HG03469 (cell line): ENCODE data around the gene KCNK4.

Source experiments
- ATAC-seq: cut with Tn5 transposase; IDR thresholded peaks from one replicate; pipeline ENCODE4 v1.9.1; 2021; ENCODE audit warnings: mild to moderate bottlenecking, moderate library complexity, moderate number of reproducible peaks; ENCODE audit not compliant: unreplicated experiment

Gene KCNK4

DNA sequence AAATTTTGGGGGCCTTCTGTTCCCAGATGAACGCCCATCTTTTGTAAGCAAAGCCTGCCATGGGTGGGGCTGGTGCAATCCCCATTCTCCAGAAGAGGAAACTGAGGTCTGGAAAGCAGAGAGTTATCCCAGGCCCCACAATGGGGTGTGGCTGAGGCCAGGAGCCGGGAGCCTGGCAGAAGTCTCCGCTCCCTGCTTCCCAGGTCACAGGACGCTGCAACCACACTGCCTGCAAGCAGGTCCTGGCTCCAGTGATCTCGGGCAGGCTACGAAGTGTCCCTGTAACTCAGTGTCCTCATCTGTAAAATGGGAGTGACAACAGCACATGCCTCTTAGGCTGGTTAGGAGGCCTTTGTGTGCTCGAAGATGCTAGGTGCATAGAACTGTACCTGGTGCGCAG is 38.1 kb upstream of the KCNK4 start:
- ATAC-seq: no peak

DNA sequence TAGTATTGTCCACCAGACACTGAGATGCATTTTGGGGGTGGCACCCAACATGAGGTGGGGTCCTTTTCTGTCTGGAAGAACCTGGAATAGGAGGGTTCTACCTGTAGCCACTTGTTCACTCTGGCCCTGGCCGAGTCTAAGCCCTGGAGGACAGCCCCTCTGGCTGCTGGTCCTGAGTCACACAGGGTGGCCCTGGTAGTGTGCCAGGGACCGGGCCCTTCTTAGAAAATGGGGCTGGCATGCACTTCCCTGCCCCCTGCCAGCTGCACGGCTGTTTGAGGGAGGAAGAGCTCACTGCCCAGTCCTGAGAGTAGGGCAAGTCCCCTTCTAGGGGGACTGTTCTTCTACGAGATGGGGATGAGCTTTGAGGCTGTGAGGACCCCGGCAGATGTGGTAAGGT is 37.6 kb upstream of the KCNK4 start:
- ATAC-seq: no peak

DNA sequence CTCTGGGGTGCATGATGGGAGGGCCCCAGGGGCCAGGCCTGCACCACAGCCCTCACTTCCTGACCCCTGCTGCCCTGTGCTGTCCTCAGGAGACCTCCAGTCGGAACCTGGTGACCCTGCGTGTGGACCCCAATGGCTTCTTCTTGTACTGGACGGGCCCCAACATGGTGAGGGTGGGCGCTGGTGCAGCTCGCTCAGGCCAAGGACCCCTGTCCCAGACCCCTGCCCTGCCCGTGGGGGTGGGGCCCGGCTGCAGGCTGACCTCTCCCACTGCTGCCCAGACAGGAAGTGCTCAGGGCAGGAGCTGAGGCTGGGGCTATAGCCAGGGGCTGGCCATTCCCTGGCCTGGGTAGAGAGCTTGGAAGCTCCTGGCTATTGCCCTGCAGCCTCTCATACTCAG is 36.8 kb upstream of the KCNK4 start:
- no peak for ATAC-seq

DNA sequence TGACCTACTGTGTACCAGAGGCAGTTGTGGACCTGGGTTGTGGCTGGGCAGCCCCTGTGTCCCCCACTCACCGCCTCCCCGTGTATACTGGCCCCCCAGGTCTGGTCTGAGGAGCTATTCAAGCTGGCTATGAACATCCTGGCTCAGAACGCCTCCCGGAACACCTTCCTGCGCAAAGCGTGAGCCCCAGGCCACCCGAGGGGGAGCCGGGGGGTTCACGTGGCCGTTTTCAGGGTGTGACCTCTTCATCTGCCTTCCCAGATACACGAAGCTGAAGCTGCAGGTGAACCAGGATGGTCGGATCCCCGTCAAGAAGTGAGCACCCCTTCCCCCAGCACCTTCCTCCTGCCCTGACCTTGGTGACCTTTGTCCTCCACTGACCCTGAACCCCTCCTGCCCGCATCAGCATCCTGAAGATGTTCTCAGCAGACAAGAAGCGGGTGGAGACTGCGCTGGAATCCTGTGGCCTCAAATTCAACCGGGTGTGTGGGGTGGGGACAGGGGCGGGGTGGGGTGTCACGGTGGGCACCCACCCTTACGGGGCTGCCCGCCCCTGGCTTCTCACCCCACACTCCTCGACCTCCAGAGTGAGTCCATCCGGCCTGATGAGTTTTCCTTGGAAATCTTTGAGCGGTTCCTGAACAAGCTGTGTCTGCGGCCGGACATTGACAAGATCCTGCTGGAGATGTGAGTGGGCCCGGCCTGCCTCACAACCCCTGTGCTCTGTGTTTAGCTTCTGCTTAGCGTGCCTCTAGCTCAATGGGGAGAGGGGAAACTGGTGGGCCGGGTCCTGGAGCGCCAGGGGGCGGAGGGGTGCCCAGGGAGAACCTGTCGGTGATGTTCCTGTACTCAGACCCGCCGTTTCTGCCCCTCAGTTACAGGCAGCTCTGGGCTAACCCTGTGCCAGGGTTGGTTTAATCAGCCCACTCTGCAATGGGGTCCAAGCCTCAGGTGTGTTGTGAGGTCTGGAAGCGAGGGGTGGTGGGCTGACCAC is 35.7 kb upstream of the KCNK4 start:
- no peak for ATAC-seq

DNA sequence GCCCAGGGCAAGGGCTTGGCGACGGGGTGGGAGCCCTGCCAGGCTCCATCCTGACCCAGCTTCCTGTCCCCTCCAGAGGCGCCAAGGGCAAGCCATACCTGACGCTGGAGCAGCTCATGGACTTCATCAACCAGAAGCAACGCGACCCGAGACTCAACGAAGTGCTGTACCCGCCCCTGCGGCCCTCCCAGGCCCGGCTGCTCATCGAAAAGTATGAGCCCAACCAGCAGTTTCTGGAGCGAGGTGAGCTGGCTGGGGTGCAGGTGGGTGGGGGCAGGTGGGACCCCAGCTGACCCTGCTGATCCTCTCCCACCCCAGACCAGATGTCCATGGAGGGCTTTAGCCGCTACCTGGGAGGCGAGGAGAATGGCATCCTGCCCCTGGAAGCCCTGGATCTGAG is 34.8 kb upstream of the KCNK4 start:
- no peak for ATAC-seq

DNA sequence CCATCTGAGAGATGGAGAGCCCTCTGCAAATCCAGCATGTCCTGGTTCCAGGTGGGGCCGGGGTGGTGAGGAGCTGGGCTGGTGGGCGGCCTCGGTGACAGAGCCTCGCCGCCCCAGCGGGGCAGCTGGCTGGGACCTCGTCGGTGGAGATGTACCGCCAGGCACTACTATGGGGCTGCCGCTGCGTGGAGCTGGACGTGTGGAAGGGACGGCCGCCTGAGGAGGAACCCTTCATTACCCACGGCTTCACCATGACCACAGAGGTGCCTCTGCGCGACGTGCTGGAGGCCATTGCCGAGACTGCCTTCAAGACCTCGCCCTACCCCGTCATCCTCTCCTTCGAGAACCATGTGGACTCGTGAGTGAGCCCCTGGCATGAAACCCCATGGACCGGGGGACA is 32.7 kb upstream of the KCNK4 start:
- ATAC-seq: no peak

DNA sequence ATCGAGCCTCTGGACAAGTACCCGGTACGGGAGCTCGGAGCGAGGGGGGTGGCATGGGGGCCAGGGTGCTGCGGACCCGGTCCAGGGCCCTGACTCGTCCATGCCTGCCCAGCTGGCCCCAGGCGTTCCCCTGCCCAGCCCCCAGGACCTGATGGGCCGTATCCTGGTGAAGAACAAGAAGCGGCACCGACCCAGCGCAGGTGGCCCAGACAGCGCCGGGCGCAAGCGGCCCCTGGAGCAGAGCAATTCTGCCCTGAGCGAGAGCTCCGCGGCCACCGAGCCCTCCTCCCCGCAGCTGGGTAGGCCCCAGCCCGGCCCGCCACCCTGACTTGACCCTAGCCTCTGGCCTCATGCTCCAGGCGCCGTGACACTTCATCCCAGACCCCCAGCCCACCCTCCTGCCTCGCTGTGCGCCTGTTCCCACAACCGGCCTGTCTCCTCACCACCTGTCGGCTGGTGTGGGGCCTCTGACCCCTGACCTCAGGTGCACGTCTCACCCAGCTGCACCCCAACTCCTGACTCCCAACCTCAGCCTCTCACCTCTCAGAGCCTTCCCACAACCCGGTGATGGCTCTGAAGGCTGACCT is 32.1 kb upstream of the KCNK4 start:
- no peak for ATAC-seq

DNA sequence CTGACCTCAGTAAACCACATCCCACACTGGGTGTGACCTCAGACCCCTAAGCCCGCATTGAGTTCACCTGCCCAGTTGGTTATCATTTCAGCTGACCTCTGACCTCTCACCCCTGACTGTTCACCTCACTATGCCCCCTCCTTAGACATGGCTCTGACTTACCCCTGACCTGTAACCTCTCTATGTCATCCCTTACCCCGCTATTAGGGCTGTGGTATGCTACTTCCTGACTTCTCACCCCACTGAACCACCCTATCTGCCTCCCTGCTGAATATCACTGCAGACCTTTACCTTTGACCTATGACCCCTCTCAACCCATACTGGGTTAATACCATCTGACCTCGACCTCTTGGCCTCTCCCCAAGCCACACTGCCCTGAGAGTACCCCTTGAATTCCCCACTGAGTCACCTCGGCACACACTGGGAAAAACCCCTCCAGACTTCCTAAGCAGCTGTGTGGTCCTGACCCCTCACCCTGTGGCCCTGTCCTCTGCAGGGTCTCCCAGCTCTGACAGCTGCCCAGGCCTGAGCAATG is 31.5 kb upstream of the KCNK4 start:
- no peak for ATAC-seq

DNA sequence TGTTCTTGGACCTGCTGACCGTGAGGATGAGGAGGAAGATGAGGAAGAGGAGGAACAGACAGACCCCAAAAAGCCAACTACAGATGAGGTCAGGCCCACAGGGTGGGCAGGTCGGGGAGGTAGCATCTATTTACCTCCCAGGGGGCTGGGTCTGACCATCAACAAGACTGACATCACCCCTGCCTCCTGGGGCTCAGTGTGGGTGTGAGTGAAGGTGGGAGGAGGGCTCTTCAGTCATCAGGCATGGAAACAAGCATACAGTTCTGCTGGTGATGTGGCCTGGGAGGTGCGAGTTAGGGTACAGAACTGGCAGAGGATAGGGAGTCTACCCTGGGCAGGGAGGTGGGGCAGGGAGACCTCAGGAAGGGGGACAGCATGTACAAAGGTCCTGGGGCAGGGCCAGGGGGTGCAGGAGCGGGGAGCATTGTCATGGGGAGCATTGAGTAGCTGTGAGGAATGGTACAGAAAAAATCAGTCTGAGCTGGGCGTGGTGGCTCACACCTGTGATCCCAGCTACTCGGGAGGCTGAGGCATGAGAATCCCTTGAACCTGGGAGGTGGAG is 30.9 kb upstream of the KCNK4 start:
- ATAC-seq: no peak

DNA sequence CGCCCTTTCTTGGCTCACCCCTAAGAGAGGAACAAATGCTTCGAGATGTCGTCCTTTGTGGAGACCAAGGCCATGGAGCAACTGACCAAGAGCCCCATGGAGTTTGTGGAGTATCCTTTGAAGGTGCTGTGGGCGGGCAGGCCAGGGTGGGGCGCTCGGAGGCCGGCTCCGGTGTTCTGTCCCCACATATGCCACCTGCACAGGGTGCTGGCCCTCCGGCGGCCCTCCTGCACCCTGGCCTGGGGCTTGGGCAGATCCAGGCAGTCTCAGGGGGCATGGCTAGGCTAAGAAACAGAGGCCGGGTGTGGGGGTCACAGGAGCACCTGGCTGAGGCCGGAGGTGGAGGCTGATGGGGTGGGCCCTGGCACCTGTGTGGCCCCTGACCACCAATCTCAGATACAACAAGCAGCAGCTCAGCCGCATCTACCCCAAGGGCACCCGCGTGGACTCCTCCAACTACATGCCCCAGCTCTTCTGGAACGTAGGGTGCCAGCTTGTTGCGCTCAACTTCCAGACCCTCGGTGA is 29.5 kb upstream of the KCNK4 start:
- no peak for ATAC-seq

DNA sequence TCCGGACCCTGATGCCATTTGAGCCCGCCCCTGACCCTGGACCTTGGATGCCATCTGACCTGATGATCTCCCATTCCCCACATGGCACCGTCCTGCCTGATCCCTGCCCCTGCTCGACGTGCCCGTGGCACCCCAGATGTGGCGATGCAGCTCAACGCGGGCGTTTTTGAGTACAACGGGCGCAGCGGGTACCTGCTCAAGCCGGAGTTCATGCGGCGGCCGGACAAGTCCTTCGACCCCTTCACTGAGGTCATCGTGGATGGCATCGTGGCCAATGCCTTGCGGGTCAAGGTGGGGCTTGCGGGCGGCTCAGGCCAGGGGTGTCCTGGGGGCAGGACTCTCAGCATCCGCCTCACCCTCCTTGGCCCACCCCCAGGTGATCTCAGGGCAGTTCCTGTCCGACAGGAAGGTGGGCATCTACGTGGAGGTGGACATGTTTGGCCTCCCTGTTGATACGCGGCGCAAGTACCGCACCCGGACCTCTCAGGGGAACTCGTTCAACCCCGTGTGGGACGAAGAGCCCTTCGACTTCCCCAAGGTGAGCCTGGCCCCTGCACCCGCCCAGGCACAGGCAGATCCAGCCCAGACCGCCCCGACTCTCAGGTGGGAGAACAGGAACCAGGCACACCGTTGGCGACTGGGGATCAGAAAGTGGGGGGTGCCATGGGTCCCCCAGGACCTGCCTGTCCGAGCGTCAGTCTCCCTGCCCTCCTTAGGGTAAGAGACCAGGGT is 28.7 kb upstream of the KCNK4 start:
- ATAC-seq: no peak

DNA sequence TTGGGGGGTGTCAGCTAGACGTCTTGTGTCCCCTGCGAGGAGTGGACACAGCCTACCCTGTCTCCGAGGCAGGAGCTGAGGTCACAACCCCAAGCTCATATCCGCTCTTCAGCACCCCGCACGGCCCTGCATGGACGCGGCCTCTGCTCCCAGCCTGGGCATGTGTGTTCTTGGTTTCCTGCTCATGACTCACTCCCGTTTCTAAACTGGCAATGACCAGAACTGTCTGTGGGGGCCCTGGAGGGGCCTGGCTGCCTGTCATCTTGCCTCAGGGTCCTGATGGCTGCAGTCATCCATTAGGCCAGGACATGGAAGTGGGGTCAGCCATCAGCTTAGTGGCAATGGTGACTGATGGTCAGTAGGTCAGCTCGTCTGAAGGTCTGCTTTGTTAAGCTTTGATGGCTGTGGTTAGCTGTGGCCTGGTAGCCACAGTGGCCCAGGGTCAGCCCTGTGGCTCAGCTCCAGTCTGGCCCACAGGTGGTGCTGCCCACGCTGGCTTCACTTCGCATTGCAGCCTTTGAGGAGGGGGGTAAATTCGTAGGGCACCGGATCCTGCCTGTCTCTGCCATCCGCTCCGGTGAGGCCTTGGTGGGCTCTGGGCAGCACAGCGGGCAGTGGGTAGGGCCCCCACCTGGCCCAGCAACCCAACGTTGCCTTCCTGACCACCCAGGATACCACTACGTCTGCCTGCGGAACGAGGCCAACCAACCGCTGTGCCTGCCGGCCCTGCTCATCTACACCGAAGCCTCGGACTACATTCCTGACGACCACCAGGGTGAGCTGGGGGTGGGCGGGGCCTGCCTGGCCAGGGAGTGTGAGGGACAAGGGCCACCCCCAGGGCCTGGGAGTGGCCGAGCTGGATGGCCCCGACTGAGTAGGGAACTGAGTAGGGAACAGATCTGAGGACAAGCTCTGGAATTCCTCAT is 27.8 kb upstream of the KCNK4 start:
- ATAC-seq: no peak

DNA sequence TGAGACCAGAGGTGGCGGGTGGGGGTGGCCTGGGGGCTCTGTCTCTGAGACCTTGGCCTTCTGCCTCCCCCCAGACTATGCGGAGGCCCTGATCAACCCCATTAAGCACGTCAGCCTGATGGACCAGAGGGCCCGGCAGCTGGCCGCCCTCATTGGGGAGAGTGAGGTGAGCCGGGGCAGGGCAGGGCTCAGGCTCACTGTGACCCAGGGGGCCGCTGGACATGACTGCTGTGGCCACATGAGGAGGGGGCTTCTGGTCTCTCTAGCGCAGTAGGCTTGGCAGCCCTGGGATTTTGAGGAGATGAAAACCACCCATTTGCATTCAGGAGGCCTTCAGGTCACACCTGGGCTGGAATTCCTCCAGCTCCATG is 27.2 kb upstream of the KCNK4 start:
- ATAC-seq: no peak

DNA sequence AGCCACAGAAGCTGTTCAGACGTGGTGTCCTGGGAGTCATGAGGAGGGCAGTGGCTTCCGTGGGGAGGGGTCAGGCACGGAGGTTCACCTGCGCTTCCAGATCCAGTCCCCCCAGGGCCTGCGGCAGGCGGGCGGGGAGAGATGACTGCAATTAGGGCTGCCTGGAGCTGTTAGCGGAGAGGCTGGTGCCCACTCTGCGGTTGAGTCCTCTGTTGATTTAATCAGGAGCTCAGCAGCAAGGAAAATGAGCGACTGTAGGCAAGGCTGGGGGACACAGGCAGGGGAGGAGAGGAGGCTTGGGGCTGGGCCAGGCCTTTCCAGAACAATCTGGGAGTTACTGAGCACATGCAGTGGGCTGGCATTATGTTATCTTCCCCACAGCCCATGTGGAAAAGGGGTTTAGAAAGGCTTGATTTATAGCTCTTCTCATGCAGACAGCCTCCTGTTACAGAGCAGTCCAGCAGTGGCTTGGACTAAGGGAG is 26.7 kb upstream of the KCNK4 start:
- no peak for ATAC-seq

DNA sequence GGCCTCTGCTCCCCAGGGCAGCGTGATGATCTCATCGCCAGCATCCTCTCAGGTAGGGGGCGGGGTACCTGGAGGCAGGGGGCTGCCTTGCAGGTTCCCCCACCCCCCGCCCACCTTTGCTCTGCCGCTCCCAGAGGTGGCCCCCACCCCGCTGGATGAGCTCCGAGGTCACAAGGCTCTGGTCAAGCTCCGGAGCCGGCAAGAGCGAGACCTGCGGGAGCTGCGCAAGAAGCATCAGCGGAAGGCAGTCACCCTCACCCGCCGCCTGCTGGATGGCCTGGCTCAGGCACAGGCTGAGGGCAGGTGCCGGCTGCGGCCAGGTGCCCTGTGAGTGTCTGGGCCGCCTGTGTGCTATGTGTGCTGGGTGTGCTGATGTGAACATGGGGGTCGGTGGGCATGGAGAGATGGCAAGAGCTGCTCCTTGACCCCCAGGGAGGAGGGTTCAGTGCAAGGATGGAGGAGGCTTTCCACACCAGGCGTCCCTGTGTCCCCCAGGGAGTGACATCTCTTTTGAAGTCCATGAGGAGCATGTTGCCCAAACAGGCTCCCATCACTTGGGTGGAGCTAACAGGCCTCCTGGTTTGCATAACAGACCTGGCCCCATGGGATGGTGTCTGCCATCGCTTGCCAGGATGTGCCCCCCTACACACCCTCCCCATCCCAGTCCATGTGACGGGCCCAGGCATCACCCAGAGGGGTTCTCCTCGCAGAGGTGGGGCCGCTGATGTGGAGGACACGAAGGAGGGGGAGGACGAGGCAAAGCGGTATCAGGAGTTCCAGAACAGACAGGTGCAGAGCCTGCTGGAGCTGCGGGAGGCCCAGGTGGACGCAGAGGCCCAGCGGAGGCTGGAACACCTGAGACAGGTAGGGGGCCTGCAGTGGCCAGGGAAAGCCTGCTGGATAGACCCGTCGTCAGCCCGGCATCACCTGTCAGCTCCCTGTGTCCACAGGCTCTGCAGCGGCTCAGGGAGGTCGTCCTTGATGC is 25.6 kb upstream of the KCNK4 start:
- no peak for ATAC-seq

DNA sequence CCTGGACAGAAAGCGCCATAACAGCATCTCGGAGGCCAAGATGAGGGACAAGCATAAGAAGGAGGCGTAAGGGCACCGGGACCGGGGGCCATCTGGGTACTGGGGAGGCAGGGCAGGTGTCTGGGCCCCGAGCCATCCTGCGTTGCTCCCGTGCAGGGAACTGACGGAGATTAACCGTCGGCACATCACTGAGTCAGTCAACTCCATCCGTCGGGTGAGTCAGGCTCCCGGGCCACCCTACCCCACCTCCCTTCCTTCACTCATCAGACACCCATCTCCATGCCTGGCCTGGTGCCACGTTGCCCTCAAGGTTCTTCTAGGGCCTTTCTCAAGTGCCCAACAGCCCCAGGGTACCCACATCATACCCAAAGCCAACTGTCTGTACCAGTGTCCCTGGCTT is 24.8 kb upstream of the KCNK4 start:
- ATAC-seq: no peak

DNA sequence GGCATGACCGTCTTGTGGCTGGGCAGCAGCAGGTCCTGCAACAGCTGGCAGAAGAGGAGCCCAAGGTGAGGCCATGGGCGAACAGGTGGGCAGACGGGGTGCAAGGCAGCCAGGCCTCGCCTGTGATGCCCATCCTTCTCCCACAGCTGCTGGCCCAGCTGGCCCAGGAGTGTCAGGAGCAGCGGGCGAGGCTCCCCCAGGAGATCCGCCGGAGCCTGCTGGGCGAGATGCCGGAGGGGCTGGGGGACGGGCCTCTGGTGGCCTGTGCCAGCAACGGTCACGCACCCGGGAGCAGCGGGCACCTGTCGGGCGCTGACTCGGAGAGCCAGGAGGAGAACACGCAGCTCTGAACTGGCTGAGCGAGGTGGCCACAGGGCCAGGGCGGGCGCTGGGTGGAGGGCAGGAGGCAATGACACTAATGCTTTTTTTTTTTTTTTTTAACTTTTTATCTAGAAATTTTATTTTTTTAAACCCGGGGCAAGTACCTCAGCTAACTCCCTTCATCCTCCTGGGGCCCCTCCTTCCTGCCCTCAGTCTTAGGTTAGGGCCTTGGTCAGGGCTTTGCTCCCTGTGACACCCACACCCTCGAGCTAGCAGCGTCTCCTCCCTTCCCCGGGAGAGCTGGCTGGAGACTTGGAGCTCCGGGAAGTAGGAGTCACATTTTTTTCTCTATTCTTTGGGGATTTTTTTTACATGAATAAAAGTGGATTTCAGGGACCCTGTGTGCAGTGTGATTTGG is 23.7 kb upstream of the KCNK4 start:
- ATAC-seq: no peak
